ENCODE measurements around the gene TBL3. TPM values are rescaled to one million over a fixed set of nuclear protein-coding genes. Genes with fewer than 3 reads are reported as not detected.

Gene TBL3
- total and polyA plus RNA-seq, 2 of the 8 experiments (the other 6 are each of a cell fraction or from before 2014, with no cell fraction given): 65.8 to 137 TPM

GRCh38 chr16:1942810-1943726, 28.8 kb upstream of the TBL3 start, which contains the start of gene MSRB1 (continued):
- TF ChIP-seq USF2 (IDR thresholded peaks at IDR 0.05; ENCODE audit: low read length) (no peak), FOSL1 (IDR thresholded peaks at IDR 0.05; ENCODE audit: insufficient read depth, low read depth, low read length) (no peak), CBX8 (IDR thresholded peaks at IDR 0.05; ENCODE audit: borderline replicate concordance, low read depth, low read length) (no peak), SIX5 (IDR thresholded peaks at IDR 0.05; ENCODE audit: low read depth, low read length) (no peak), KDM4A (IDR thresholded peaks at IDR 0.05; ENCODE audit: low read depth, low read length, severe bottlenecking) (peak; percentile 57), RBBP5 (IDR thresholded peaks at IDR 0.05; ENCODE audit: borderline replicate concordance, low read depth, low read length) (no peak), CHD7 (IDR thresholded peaks at IDR 0.05; ENCODE audit: insufficient replicate concordance, low read length) (no peak), TAF7 (optimal IDR thresholded peaks at IDR 0.05; ENCODE audit: borderline replicate concordance, low read depth, low read length) (peak; percentile 12)

Measured in H1 (cell line).